Measurements from ENCODE around the gene HIBCH.
"Not testable (repeated sequence)": the region's sequence is repeated elsewhere in the genome, so short reads cannot be mapped to it uniquely, and the experiment has no call there.

The HIBCH gene

DNA sequence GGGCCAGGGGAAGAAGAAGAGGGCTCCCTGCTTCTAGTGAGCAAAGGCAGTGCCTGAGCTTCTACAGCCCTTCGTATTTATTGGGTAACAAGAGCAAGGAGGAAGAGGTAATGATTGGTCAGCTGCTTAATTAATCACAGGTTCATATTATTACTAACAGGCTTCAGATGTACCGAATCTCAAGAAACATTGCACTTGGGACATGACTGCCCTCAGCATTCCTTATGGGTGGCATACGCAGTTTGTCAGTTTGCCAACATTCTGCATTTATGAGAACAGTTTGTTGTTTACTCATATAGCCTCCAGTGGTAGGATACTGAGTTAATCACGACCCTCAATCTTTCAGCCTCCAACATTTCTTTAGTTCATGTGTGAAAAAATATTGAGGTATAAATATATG lies 84.5 kb downstream of the HIBCH start:
- no peak for DNase-seq (ENCODE audit: low read depth)

GRCh38 chr2:190223989-190224388 lies 95.6 kb downstream of the HIBCH start:
- not testable (repeated sequence) for DNase-seq (ENCODE audit: low read depth)

- not testable (repeated sequence) for DNase-seq (ENCODE audit: low read depth)
Observed at GRCh38 chr2:190222745-190223144, 96.9 kb downstream of the HIBCH start.

DNA sequence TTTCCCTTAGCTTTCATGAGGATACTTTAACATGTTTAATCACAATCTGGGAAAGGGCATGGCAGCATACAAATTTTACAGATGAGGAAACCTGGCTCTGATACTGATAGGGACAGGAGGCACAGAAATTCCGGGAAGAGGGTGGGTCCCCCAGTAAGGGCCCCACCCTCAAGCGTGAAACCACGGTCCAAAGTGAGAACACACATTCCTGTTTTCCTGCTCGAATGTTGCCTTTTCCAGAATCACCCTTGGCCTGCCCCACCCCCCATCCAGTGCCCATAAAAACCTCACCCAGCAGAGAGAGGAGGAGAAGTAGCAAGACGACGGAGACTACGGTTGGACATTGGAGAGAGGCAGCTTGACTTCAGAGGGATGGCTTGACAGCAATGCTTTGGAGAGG lies 98.2 kb downstream of the HIBCH start:
- no peak for DNase-seq (ENCODE audit: low read depth)

GRCh38 chr2:190219186-190219585 lies 100.4 kb downstream of the HIBCH start:
- DNase-seq (ENCODE audit: low read depth) = no peak

GRCh38 chr2:190217616-190218015 lies 102.0 kb downstream of the HIBCH start:
- DNase-seq (ENCODE audit: low read depth) = no peak

GRCh38 chr2:190216829-190217228 lies 102.8 kb downstream of the HIBCH start:
- peak; percentile 25 for DNase-seq (ENCODE audit: low read depth)

- no peak for DNase-seq (ENCODE audit: low read depth)
Observed at GRCh38 chr2:190215620-190216019, 104.0 kb downstream of the HIBCH start.

DNA sequence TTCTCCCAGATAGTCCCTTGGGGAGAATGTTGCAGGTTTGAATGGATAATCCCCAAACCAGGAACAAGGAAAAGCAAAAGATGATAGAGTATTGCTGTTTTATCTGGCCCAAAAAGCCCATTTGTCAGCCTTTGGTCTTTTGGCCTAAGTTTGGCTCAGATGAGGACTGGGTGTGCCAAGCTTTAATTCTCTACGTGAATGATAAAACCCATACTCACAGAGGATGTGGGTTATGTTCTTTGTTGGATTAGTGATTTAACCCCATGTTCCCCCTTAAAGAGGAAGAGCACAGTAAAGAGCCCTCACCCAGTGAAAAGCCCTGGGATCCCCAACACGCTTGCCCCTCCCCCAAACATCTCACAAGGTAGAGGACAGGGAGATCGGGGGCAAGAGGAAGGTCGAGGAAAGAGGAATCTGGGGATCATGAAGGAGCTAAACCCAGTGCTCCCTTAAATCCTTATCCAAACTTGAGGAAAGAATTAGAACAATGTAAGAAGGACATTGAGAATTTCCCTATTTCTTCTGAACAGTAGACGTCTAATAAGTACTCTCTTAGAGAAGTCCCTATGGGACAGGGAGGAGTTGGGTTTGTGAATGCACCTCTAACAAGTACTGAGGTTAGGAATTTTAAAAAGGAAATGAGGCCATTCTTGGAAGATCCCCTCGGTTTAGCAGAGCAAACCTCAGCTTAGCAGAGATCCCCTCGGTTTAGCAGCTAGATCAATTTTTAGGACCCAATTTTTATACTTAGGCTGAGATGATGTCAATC lies 105.0 kb downstream of the HIBCH start:
- no peak for DNase-seq (ENCODE audit: low read depth)

DNA sequence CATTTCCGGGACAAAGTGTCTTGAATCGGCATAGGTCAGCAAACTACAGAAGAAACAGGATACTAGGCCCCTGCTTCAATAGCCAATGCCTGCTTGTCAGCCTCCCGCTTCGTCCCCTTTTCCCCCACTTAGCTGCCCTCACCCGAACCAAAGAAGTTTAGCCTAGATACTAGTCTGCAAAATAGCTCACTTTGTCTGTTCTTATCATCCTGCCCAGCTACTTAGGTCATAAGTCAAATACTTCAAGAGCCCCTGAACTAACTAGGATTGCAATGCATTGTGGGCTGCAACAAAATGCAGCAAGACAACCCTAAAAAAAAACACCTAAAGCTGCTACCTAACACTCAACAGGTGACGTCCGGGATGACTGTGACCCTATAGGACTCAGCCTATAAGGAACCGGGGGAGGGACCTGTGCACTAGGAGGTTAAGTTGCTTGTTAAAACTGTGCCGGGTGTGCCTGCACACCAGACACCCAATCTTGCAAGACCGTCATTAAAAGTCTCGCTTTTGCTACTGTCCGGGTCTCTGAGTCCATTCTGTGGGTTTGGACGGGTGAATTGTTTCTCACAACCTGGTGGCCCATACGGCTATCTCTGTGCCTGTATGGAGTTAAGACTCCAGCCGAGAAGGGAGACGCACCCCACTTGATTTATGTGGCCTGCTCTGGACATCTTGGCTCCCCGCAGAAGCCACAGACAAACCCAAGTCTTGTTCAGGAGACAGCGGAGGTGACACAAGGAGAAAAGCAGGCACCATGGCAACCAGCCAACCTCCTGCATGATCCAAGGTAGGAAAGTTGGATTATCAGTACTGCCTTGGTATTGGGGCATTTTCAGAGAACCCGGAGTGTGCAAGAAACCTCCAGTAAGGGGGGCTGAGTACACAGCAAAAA lies 105.9 kb downstream of the HIBCH start:
- no peak for DNase-seq (ENCODE audit: low read depth)

- DNase-seq (ENCODE audit: low read depth) = no peak
Observed at GRCh38 chr2:190210471-190210870, 109.2 kb downstream of the HIBCH start.

GRCh38 chr2:190209559-190209958 lies 110.1 kb downstream of the HIBCH start:
- DNase-seq (ENCODE audit: low read depth) = no peak

DNA sequence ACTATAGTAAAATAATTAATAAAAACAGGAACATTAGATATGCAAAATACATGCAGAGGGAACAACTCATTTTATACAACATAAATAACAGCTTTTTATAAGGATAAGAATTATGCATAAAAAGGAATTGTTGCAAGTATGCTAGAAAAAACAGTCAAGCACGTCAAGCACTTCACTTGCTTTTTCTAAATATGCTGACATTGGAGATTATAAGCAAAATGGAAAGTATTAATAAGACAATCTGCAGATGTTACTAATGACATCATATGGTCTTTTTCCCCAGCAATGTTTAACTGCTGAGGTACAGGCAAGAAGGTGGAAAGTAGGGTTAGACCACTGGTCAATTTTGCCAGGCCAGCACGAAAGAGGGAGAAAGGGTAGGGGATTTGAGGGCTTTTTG lies 111.7 kb downstream of the HIBCH start:
- DNase-seq (ENCODE audit: low read depth) = no peak

GRCh38 chr2:190205657-190206056 lies 114.0 kb downstream of the HIBCH start:
- no peak for DNase-seq (ENCODE audit: low read depth)

DNA sequence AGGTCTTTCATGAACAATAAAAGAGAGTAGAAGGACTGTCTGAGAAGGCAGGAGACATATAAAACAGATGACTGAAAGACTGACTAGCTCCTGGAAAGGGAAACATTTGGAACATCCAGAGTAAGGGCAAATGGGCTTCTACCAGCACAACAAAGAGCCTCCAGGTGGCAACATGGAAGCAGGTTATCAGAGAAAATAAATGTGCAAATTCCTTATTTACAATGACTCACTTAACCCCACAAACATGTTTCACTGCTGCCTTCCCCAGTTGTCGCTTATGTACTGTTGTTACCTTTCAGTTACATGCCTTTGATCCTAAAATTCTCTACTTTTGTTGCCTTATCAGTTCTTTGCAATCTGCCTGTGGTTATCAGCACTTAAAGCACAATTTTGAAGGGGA lies 117.0 kb downstream of the HIBCH start:
- no peak for DNase-seq (ENCODE audit: low read depth)

DNA sequence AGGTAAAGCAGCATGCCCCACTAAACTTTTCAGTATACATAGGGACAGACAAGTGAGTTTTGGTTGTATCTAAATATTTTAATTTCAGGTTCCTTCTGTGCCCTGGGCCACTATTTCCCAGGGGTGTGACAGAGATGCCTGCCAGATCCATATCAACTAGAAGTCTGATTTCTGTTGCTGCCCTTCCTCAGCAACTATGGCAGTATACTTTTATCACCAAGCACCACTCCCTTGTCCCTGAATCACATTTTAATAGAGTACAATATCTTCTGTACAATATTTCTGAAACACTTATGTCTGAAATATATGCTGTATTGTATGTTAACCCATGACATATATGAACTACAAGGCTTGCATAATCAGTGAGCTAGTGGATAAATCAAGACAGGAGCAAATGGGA lies 117.6 kb downstream of the HIBCH start:
- DNase-seq (ENCODE audit: low read depth) = no peak

- DNase-seq (ENCODE audit: low read depth) = no peak
Observed at GRCh38 chr2:190200603-190201002, 119.0 kb downstream of the HIBCH start.

- DNase-seq (ENCODE audit: low read depth) = no peak
Observed at GRCh38 chr2:190199530-190199929, 120.1 kb downstream of the HIBCH start.

DNA sequence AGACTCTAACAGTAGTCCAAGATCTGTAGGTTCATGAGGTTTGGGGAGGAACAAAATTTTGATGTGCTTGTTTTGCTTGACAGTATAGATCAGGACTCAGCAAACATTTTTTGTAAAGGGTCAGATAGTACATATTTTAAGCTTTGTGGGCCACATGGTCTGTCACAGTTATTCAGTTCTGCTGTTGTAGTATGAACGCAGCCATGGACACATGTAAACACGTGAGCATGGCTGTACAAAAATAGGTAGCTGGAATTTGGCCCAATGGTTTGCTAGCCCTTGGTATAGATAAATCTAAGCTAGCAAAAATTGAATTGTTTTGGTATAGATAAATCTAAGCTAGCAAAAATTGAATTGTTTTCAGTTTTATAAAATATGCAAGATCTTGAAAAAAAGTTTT lies 120.5 kb downstream of the HIBCH start:
- no peak for DNase-seq (ENCODE audit: low read depth)

DNA sequence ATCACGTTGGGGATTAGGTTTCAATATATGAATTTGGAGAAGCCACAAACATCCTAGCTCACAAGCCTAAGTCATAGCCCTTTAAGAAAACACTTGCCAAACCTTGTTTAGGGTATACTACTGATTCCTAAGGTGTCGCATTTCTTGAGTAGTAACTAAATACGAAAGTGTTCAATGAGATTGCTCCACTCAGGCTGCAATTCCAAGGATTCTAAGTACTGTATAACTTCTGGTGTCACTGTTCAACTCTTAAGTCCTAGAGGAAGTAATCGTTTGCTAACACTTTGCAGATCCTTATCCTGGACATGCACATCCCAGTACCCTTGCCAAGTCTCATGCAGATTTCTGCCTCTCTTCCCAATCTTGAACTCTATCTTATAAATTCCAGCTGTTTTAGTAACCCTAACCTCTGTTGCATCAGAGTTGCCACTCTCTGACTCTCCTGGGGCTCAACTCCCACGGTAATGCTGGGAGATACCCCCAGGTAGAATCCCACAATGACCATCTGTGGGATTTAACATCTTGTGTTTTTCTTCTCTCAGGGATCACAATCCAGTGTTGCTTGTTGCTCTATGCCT lies 122.4 kb downstream of the HIBCH start:
- DNase-seq (ENCODE audit: low read depth) = no peak

- no peak for DNase-seq (ENCODE audit: low read depth)
Observed at GRCh38 chr2:190190507-190191162, 129.0 kb downstream of the HIBCH start.

DNA sequence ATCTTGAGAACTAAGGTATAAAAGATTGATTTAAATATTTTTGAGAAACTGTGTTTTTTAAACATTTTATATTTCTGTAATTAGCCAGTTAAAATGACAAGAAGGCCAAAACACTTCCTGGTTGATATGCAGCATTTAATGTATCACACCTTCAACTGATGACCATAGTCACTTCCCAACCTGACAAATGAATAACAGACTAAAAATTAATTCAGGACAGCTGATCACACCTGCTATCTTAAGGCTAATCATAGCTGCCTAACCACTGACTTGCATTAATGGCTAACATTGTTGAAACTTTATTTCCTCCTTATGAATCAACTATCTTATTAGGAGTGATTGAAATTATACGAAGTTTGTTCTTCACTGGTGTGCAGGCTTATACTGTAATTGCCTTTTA lies 131.3 kb downstream of the HIBCH start:
- no peak for DNase-seq (ENCODE audit: low read depth)

All from CMK (cell line).